Measurements from ENCODE around the gene CAMKMT.
A peak's percentile ranks its signal among the peaks of the same experiment; 100 is the strongest.

The CAMKMT gene

DNA sequence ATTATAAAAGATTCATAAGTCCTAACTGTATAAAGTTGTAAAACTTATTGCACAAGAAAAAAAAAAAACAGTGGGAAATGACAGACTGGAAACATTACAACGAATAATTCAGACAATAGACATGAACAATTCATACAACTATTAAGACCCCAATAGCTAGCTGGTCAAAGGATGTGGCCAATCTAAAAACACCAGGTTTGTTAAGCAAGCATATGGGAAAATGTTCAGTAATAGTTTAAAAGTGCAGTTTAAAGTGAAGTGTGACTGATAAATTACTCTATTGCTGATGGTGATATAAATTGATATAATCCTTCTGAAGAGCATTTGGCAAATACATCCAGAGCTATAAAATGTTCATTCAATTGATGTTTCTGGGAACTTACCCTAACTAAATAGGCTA lies 289.0 kb downstream of the CAMKMT start:
- no peaks in the 10 kb centered on the region for H3K9me3 ChIP-seq (ENCODE audit: control insufficient read depth, insufficient read depth, low read length)
- H3K9ac ChIP-seq (ENCODE audit: low read depth, low read length), result no peak overlapping the region
- peaks cover 48% of the 10 kb centered on the region for H3K4me1 ChIP-seq (ENCODE audit: control insufficient read depth, insufficient read depth, low read length)
- H3K4me3 ChIP-seq (ENCODE audit: low read depth, low read length), result no peak overlapping the region
- H3K36me3 ChIP-seq (ENCODE audit: control insufficient read depth, insufficient read depth, low read length), result no peaks in the 10 kb centered on the region
- H3K27me3 ChIP-seq (ENCODE audit: control insufficient read depth, insufficient read depth, low read length), result no peaks in the 10 kb centered on the region
- no peak overlapping the region for H3K27ac ChIP-seq (ENCODE audit: low read depth, low read length)

DNA sequence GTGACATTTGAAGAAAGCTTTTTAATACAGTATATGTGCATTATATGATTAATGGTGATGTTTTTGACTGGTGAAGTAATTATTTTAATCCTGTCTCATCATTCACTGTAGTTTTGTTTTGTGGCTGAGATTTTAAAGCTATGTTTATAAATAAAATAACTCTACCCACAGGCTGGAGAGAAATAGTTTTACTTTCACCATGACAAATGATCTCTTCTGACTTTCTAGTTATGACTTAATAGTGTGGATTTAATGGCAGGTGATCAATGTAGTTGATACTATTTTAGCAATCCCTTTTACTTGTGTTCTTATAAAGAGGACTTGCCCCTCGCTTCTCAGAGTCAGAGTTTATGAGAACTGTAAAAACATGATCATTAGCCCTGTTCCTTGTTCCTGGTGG lies 290.2 kb downstream of the CAMKMT start:
- H3K9me3 ChIP-seq (ENCODE audit: control insufficient read depth, insufficient read depth, low read length), result no peaks in the 10 kb centered on the region
- no peaks in the 10 kb centered on the region for H3K36me3 ChIP-seq (ENCODE audit: control insufficient read depth, insufficient read depth, low read length)
- H3K9ac ChIP-seq (ENCODE audit: low read depth, low read length), result no peak overlapping the region
- H3K27me3 ChIP-seq (ENCODE audit: control insufficient read depth, insufficient read depth, low read length), result no peaks in the 10 kb centered on the region
- H3K27ac ChIP-seq (ENCODE audit: low read depth, low read length), result no peak overlapping the region
- H3K4me3 ChIP-seq (ENCODE audit: low read depth, low read length), result no peak overlapping the region
- H3K4me1 ChIP-seq (ENCODE audit: control insufficient read depth, insufficient read depth, low read length), result peaks cover 52% of the 10 kb centered on the region

DNA sequence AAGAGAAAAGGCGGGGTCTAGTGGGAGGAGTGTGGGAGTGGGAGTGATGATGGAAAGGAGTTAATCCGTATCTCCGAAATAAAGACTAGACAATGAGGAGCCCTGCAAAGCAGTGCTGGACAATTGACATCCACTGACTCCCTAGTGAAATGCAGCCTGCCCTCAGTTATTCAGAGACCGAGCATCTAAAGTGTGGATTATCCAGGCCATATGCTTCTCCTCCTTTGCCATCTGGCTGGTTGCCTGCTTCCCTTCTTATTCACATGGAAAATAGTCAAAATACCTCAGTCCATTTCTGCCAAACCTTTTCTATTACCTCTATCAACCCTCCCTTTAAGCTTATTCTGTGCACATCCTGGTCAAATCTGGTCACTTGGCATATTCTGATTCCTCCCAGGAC lies 291.0 kb downstream of the CAMKMT start:
- no peak overlapping the region for H3K27ac ChIP-seq (ENCODE audit: low read depth, low read length)
- H3K9me3 ChIP-seq (ENCODE audit: control insufficient read depth, insufficient read depth, low read length), result no peaks in the 10 kb centered on the region
- no peak overlapping the region for H3K4me3 ChIP-seq (ENCODE audit: low read depth, low read length)
- no peaks in the 10 kb centered on the region for H3K36me3 ChIP-seq (ENCODE audit: control insufficient read depth, insufficient read depth, low read length)
- H3K9ac ChIP-seq (ENCODE audit: low read depth, low read length), result no peak overlapping the region
- H3K27me3 ChIP-seq (ENCODE audit: control insufficient read depth, insufficient read depth, low read length), result no peaks in the 10 kb centered on the region
- H3K4me1 ChIP-seq (ENCODE audit: control insufficient read depth, insufficient read depth, low read length), result peaks cover 49% of the 10 kb centered on the region

DNA sequence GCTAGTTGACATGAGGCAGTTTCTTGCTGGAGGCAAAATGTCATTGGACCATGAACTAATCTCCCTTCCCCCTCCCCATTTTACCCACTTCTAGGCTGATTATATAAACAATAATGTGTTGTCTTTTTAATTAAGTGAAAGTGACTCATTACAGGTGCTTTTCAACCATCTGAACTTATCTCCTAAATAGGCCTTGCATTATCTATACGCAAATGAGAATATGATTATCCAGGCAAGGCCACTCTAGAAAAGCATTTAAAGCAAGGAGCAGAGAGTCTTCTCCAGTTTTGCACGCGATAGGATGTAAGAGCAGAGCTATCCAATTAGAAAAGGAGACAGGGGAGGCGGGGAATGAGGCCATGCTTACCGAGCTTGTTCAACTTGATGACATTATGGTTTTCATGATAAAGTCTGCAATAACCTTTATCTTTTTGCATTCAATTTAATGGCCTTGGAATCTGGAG lies 293.7 kb downstream of the CAMKMT start:
- H3K9ac ChIP-seq (ENCODE audit: low read depth, low read length), result no peak overlapping the region
- peaks cover 39% of the 10 kb centered on the region for H3K4me1 ChIP-seq (ENCODE audit: control insufficient read depth, insufficient read depth, low read length)
- no peaks in the 10 kb centered on the region for H3K36me3 ChIP-seq (ENCODE audit: control insufficient read depth, insufficient read depth, low read length)
- H3K9me3 ChIP-seq (ENCODE audit: control insufficient read depth, insufficient read depth, low read length), result no peaks in the 10 kb centered on the region
- no peaks in the 10 kb centered on the region for H3K27me3 ChIP-seq (ENCODE audit: control insufficient read depth, insufficient read depth, low read length)
- H3K27ac ChIP-seq (ENCODE audit: low read depth, low read length), result no peak overlapping the region
- H3K4me3 ChIP-seq (ENCODE audit: low read depth, low read length), result no peak overlapping the region

DNA sequence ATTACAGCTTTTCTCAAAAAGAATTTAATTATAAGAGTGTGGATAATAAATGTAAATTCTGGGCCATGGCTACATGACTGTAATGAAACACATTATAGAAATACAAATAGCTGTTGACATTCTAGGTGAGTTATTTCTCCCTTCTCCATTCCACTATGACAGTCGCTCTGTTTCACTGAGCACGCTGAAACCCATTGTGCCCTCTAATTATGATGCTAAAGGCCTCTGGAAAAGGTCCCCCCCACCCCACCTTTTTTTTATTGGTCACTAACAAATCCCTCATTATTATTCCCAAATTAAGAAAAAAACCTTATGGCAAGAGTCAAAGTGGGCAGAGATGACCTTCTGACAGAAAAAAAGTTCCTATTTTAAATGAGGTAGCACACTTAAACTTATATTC lies 294.7 kb downstream of the CAMKMT start:
- H3K4me1 ChIP-seq (ENCODE audit: control insufficient read depth, insufficient read depth, low read length), result peaks cover 39% of the 10 kb centered on the region
- H3K27me3 ChIP-seq (ENCODE audit: control insufficient read depth, insufficient read depth, low read length), result no peaks in the 10 kb centered on the region
- H3K9ac ChIP-seq (ENCODE audit: low read depth, low read length), result no peak overlapping the region
- no peak overlapping the region for H3K27ac ChIP-seq (ENCODE audit: low read depth, low read length)
- no peaks in the 10 kb centered on the region for H3K36me3 ChIP-seq (ENCODE audit: control insufficient read depth, insufficient read depth, low read length)
- H3K4me3 ChIP-seq (ENCODE audit: low read depth, low read length), result no peak overlapping the region
- no peaks in the 10 kb centered on the region for H3K9me3 ChIP-seq (ENCODE audit: control insufficient read depth, insufficient read depth, low read length)

DNA sequence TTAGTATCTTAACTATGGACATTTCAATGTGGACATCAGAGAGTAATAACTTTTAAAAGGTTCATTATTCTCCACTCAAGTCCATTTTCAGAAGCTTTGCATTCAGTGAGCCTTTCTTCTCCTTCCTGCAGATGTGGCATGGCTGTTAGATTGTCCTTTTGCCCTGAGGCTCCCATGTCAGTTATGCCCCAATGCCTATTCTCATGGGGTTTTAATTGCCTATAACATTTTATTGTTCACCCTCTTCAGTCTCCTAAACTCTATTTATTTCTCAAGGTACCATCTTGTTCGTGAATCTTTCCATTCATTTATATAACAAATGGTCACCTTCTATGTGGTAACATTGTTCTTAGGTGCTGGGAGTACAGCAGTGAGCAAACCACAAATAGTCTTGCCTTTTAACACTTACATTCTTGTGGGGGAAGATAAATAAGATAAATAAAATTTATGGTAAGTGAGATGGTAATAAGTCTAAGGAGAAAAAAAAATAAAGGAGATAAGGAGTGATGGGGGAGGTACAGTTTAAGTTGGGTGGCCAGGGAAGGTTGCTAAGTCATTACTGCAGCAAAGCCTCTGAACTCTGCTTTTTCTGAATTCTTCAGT lies 301.8 kb downstream of the CAMKMT start:
- Histone ChIP-seq H3K9me3 (ENCODE audit: control insufficient read depth, insufficient read depth, low read length) (no peaks in the 10 kb centered on the region), H3K4me3 (ENCODE audit: low read depth, low read length) (no peak overlapping the region), H3K36me3 (ENCODE audit: control insufficient read depth, insufficient read depth, low read length) (no peaks in the 10 kb centered on the region), H3K9ac (ENCODE audit: low read depth, low read length) (no peak overlapping the region), H3K27me3 (ENCODE audit: control insufficient read depth, insufficient read depth, low read length) (no peaks in the 10 kb centered on the region), H3K4me1 (ENCODE audit: control insufficient read depth, insufficient read depth, low read length) (no peaks in the 10 kb centered on the region), H3K27ac (ENCODE audit: low read depth, low read length) (no peak overlapping the region)

DNA sequence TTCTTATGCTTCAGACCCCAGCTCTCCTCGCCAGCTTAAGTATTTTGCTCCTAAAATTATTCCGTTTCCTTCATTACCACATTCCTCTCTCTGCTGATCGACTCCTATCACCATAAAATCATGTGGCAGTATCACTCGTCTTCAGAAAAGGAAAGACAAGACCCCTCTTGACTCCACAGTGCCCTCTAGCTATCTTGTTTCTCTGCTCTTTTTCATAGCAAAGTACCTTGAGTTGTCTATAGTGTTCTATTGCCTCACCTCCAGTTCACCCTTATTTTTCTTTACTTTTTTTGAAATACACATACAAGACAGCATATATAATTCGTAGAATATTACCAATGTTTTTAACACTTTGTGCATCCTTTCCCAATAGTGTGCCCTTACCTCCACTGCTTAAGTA lies 306.6 kb downstream of the CAMKMT start:
- peaks cover 12% of the 10 kb centered on the region for H3K4me1 ChIP-seq (ENCODE audit: control insufficient read depth, insufficient read depth, low read length)
- no peaks in the 10 kb centered on the region for H3K9me3 ChIP-seq (ENCODE audit: control insufficient read depth, insufficient read depth, low read length)
- H3K27me3 ChIP-seq (ENCODE audit: control insufficient read depth, insufficient read depth, low read length), result no peaks in the 10 kb centered on the region
- H3K36me3 ChIP-seq (ENCODE audit: control insufficient read depth, insufficient read depth, low read length), result no peaks in the 10 kb centered on the region
- H3K4me3 ChIP-seq (ENCODE audit: low read depth, low read length), result no peak overlapping the region
- no peak overlapping the region for H3K27ac ChIP-seq (ENCODE audit: low read depth, low read length)
- H3K9ac ChIP-seq (ENCODE audit: low read depth, low read length), result no peak overlapping the region

DNA sequence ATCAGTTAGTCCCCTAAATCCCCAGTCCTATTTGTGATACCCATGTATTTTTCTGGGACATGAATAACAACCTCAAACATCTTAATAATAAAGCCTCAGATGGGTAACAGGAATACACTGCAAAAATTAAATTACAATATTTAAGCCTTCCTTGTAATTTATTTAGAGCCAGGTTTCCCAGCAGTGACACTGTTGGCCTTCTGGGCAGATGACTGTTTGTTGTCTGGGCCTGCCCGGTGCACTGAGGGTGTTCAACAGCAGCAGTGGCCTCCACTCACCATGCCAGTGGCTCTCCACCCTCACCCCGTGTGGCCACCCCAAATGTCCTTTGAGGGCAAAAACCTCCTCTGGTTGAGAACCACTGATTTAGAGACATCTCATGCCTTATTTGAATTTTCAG lies 309.5 kb downstream of the CAMKMT start:
- peaks cover 36% of the 10 kb centered on the region for H3K4me1 ChIP-seq (ENCODE audit: control insufficient read depth, insufficient read depth, low read length)
- H3K36me3 ChIP-seq (ENCODE audit: control insufficient read depth, insufficient read depth, low read length), result no peaks in the 10 kb centered on the region

DNA sequence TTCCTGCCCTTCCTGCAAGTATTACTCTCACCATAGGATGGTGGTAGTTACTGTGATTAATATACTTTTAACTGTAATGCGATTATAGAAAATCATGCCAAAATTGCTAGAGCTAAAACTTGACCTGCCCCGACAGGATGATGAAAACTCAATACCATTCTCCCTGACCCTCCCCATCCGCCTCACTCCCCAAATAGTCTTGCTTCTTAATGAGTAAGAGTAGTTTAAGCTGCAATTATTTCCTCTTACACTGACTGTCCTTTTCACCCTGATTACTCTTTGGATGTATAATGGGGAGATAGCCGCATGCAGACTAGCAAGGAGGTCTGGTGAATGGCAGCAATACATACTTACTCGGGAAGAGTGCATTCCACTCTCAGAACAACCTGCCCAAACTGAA lies 310.2 kb downstream of the CAMKMT start:
- Histone ChIP-seq H3K9me3 (ENCODE audit: control insufficient read depth, insufficient read depth, low read length) (no peaks in the 10 kb centered on the region), H3K27me3 (ENCODE audit: control insufficient read depth, insufficient read depth, low read length) (no peaks in the 10 kb centered on the region), H3K4me1 (ENCODE audit: control insufficient read depth, insufficient read depth, low read length) (peaks cover 36% of the 10 kb centered on the region), H3K9ac (ENCODE audit: low read depth, low read length) (no peak overlapping the region), H3K27ac (ENCODE audit: low read depth, low read length) (no peak overlapping the region), H3K36me3 (ENCODE audit: control insufficient read depth, insufficient read depth, low read length) (no peaks in the 10 kb centered on the region), H3K4me3 (ENCODE audit: low read depth, low read length) (no peak overlapping the region)

More for the DNA sequence above, 309.5 kb downstream of the CAMKMT start:
- H3K9ac ChIP-seq (ENCODE audit: low read depth, low read length), result no peak overlapping the region
- no peak overlapping the region for H3K4me3 ChIP-seq (ENCODE audit: low read depth, low read length)
- no peaks in the 10 kb centered on the region for H3K27me3 ChIP-seq (ENCODE audit: control insufficient read depth, insufficient read depth, low read length)
- no peaks in the 10 kb centered on the region for H3K9me3 ChIP-seq (ENCODE audit: control insufficient read depth, insufficient read depth, low read length)
- no peak overlapping the region for H3K27ac ChIP-seq (ENCODE audit: low read depth, low read length)

DNA sequence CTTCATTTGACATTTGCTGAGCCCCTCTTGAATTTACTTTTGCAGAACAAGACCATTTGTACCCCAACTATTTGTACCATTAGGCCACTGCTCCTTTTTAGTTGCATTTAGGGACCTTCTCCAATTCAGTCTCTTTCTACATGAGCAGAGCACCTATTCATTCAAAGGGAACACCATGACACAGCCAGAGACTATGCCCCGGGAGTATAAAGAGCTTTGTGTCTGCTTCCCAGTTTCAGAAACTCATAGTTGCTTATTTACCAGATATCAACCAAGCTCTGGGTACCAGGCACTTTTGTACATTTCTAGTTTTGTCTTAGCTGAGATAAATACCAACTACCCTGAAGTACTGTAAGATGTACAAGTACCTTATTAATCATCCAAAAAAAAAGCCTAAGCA lies 310.7 kb downstream of the CAMKMT start:
- Histone ChIP-seq H3K27me3 (ENCODE audit: control insufficient read depth, insufficient read depth, low read length) (no peaks in the 10 kb centered on the region), H3K4me3 (ENCODE audit: low read depth, low read length) (no peak overlapping the region), H3K36me3 (ENCODE audit: control insufficient read depth, insufficient read depth, low read length) (no peaks in the 10 kb centered on the region), H3K27ac (ENCODE audit: low read depth, low read length) (no peak overlapping the region), H3K9me3 (ENCODE audit: control insufficient read depth, insufficient read depth, low read length) (no peaks in the 10 kb centered on the region), H3K9ac (ENCODE audit: low read depth, low read length) (no peak overlapping the region), H3K4me1 (ENCODE audit: control insufficient read depth, insufficient read depth, low read length) (peaks cover 36% of the 10 kb centered on the region)

DNA sequence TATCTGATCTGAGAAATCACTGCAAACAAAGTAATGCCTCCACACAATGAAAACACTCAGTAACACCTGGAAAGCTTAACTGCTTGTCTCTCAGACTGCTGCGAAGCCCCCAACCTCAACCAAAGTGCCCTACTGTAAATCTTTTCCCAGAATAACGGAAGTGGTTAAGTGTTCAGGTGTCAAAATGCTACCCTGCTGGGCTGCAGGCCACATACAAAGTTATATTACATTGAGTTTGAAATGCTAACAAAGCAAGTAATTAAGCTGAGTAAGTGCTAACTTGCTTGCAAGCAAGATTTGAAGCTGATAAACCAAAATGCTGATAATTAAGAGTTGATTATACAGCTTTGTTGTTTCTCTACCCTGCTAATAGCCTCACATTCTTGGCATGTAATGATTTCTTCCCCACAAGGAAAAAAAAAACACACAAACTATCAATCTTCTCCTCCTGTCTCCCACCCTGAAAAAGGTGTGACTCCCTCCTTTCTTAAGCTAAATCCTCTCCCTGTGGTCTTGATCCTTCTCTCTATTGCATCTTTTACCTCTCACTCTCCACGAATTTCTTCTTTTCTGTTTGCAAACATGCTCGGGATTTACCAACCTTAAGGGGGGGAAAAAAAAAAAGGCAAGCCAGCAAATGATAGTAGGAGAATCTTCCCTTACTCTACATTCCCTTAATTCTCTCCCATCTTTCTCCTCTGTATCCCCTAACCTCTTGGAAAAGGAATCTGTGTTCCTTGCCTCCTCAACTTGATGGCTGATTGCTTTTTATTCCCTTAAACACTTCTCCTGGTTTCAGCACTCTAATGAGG lies 312.9 kb downstream of the CAMKMT start:
- H3K9ac ChIP-seq (ENCODE audit: low read depth, low read length), result no peak overlapping the region
- peak overlapping the region; percentile 73 for H3K27ac ChIP-seq (ENCODE audit: low read depth, low read length)
- H3K4me1 ChIP-seq (ENCODE audit: control insufficient read depth, insufficient read depth, low read length), result peaks cover 38% of the 10 kb centered on the region
- no peak overlapping the region for H3K4me3 ChIP-seq (ENCODE audit: low read depth, low read length)
- no peaks in the 10 kb centered on the region for H3K9me3 ChIP-seq (ENCODE audit: control insufficient read depth, insufficient read depth, low read length)
- no peaks in the 10 kb centered on the region for H3K36me3 ChIP-seq (ENCODE audit: control insufficient read depth, insufficient read depth, low read length)
- H3K27me3 ChIP-seq (ENCODE audit: control insufficient read depth, insufficient read depth, low read length), result no peaks in the 10 kb centered on the region

All from HUES48 (cell line).